Endothelial cell of umbilical vein (primary cell): Measurements from ENCODE around the gene MARCHF6. TPM values are rescaled to one million over a fixed set of nuclear protein-coding genes. Genes with fewer than 3 reads are reported as not detected.

Experiments used
- BruUV-seq: library from RNA; stranded (reverse); fragments of 400-500 nt; replicated peaks from 2 replicates; lab custom pipeline; 2021; lab: Mats Ljungman, UMichigan
- CTCF ChIA-PET: fragments of 300-600, 350-600 bp; sonication (Branson Sonifier 250); formaldehyde crosslinking; loops from one replicate; lab custom pipeline; 2021; ENCODE audit warnings: antibody characterized with exemption, inconsistent platforms; lab: Charles Lee
- POLR2A ChIA-PET: fragments of 300-600, 350-600 bp; sonication (Branson Sonifier 250); formaldehyde crosslinking; loops from one replicate; lab custom pipeline; 2021; ENCODE audit warnings: antibody characterized with exemption, inconsistent platforms; lab: Charles Lee
- DNase-seq: peaks from one replicate; pipeline ENCODE4 v3.0.0-alpha.2; 2011; ENCODE audit warnings: low read depth, low spot score
- FAIRE-seq: peaks from 2 replicates; lab custom pipeline; 2011; peaks lifted over from hg19 to GRCh38; lab: Jason Lieb, UNC
- H2AFZ ChIP-seq: 2 replicates; pipeline ENCODE4 v1.6.0; 2012; ENCODE audit warnings: low read depth, low read length, control low read depth, inconsistent platforms
- H3K27ac ChIP-seq: 2 replicates; pipeline ENCODE4 v1.5.1; 2011; ENCODE audit warnings: low read depth, mild to moderate bottlenecking, control low read depth, low read length, moderate library complexity; ENCODE audit not compliant: insufficient read depth
- H3K27me3 ChIP-seq, 2 experiments: 2 replicates each; pipeline versions ENCODE4 v1.6.0 to v1.6.1; 2011; ENCODE audit warnings: low read length in 2 of 2, mixed read lengths in 1 of 2; ENCODE audit not compliant: control insufficient read depth in 2 of 2, insufficient read depth in 2 of 2
- H3K36me3 ChIP-seq, 2 experiments: 2 replicates in 1 of 2; 3 replicates in 1 of 2; pipeline ENCODE4 v1.5.1; 2011; ENCODE audit warnings: low read length in 2 of 2, mild to moderate bottlenecking in 1 of 2, moderate library complexity in 1 of 2; ENCODE audit not compliant: control insufficient read depth in 2 of 2, insufficient read depth in 2 of 2; ENCODE audit errors: extremely low read depth in 1 of 2
- H3K4me1 ChIP-seq: 3 replicates; pipeline ENCODE4 v1.5.1; 2011; ENCODE audit warnings: mild to moderate bottlenecking, low read length; ENCODE audit not compliant: control insufficient read depth, insufficient read depth; ENCODE audit errors: extremely low read depth
- H3K4me2 ChIP-seq: 2 replicates; pipeline ENCODE4 v1.6.1; 2011; ENCODE audit warnings: low read length, control low read depth, mixed read lengths; ENCODE audit not compliant: insufficient read depth
- H3K4me3 ChIP-seq, 3 experiments: fragments of 200-600 bp in 1 of 3; sonication (generic), shearing (Covaris generic) in 1 of 3; replicated peaks in 1 of 3; 2 replicates each; pipeline ENCODE4 v1.5.1; 2011 to 2016; ENCODE audit warnings: control low read depth in 3 of 3, low read length in 3 of 3, mild to moderate bottlenecking in 2 of 3, inconsistent platforms in 1 of 3, low read depth in 1 of 3, moderate library complexity in 1 of 3; ENCODE audit not compliant: insufficient read depth in 1 of 3
- H3K79me2 ChIP-seq: 2 replicates; pipeline ENCODE4 v1.6.0; 2012; ENCODE audit warnings: low read length, inconsistent platforms; ENCODE audit not compliant: control insufficient read depth, insufficient read depth
- H3K9ac ChIP-seq: replicated peaks from 2 replicates; pipeline ENCODE3; 2011; ENCODE audit warnings: low read length, control low read depth; ENCODE audit not compliant: insufficient read depth; ENCODE audit errors: extremely low read depth
- H3K9me1 ChIP-seq: replicated peaks from 3 replicates; pipeline ENCODE4 v1.6.0; 2011; ENCODE audit warnings: mild to moderate bottlenecking, low read length; ENCODE audit not compliant: control insufficient read depth, insufficient read depth; ENCODE audit errors: extremely low read depth
- H3K9me3 ChIP-seq: replicated peaks from 2 replicates; pipeline ENCODE4 v1.5.1; 2012; ENCODE audit warnings: low read length, inconsistent platforms; ENCODE audit not compliant: control insufficient read depth, insufficient read depth
- H4K20me1 ChIP-seq: replicated peaks from 2 replicates; pipeline ENCODE3; 2011; ENCODE audit warnings: mild to moderate bottlenecking, low read length; ENCODE audit not compliant: control insufficient read depth, insufficient read depth; ENCODE audit errors: extremely low read depth
- CTCF ChIP-seq, 2 donors: IDR thresholded peaks; 1 replicate in 1 of 2; 2 replicates in 1 of 2; pipeline ENCODE4 v1.5.1; 2011; ENCODE audit warnings: low read length in 2 of 2, mild to moderate bottlenecking in 2 of 2, moderate library complexity in 2 of 2, control low read depth in 1 of 2, inconsistent platforms in 1 of 2, low read depth in 1 of 2; ENCODE audit not compliant: insufficient read depth in 1 of 2; ENCODE audit errors: extremely low read depth in 1 of 2
- EZH2 ChIP-seq: IDR thresholded peaks from 2 replicates; pipeline ENCODE4 v1.6.1; 2012; ENCODE audit warnings: borderline replicate concordance, low read depth, mild to moderate bottlenecking, moderate library complexity, low read length, inconsistent platforms; ENCODE audit not compliant: severe bottlenecking
- FOS ChIP-seq: IDR thresholded peaks from 2 replicates; pipeline ENCODE4 v1.6.1; 2011; ENCODE audit warnings: mild to moderate bottlenecking, low read length, moderate library complexity, borderline replicate concordance; ENCODE audit not compliant: insufficient read depth
- GATA2 ChIP-seq: IDR thresholded peaks from 2 replicates; pipeline ENCODE4 v1.7.0; 2011; ENCODE audit warnings: low read depth, mild to moderate bottlenecking, moderate library complexity, mixed read lengths, low read length; ENCODE audit not compliant: insufficient read length, insufficient read depth
- JUN ChIP-seq: IDR thresholded peaks from 2 replicates; pipeline ENCODE4 v1.6.1; 2011; ENCODE audit warnings: borderline replicate concordance, low read depth; ENCODE audit not compliant: insufficient read length, insufficient read depth
- MAX ChIP-seq: IDR thresholded peaks from 2 replicates; pipeline ENCODE4 v1.6.1; 2011; ENCODE audit not compliant: insufficient read depth, insufficient read length
- MYC ChIP-seq: IDR thresholded peaks from one replicate; pipeline ENCODE4 v1.6.1; 2011; ENCODE audit warnings: mild to moderate bottlenecking, low read depth, low read length
- POLR2A ChIP-seq: IDR thresholded peaks from 2 replicates; pipeline ENCODE4 v1.6.1; 2012; ENCODE audit warnings: low read depth, mild to moderate bottlenecking, control low read depth, low read length
- POLR2AphosphoS5 ChIP-seq: IDR thresholded peaks from 2 replicates; pipeline ENCODE4 v1.6.1; 2012; ENCODE audit warnings: low read depth, mild to moderate bottlenecking, control low read depth, low read length, moderate library complexity; ENCODE audit not compliant: insufficient read depth
- dilution Hi-C: fragments of 300-500 bp; cut with MboI; formaldehyde crosslinking; loops from one replicate; pipeline ENCODE4 v1.15.0; 2019; ENCODE audit warnings: low sequenced_read_pairs; ENCODE audit not compliant: extremely low pct_ligation_motif_present
- intact Hi-C: fragments of 100-400 bp; cut with micrococcal nuclease; formaldehyde crosslinking; loops from one replicate; pipeline ENCODE4 v1.10.0; 2022
- polyA plus RNA-seq, 4 experiments: library from polyadenylated mRNA; depleted of rRNA in 3 of 4; stranded (reverse) in 3 of 4; unstranded in 1 of 4; fragments of >200 nt; gene quantifications; 2 replicates each; pipeline versions ENCODE4 v1.2.1 to v1.2.3, GENCODE V29; 2011 to 2012; ENCODE audit warnings: missing spikeins in 1 of 4
- total RNA-seq: library from RNA; stranded (reverse); gene quantifications from 2 replicates; pipeline ENCODE4 v1.2.3, GENCODE V29; 2021

MARCHF6 gene
- total and polyA plus RNA-seq, 2 donors (not counting 3 experiments of a cell fraction or from before 2014, with no cell fraction given): 108 to 112 TPM

DNA sequence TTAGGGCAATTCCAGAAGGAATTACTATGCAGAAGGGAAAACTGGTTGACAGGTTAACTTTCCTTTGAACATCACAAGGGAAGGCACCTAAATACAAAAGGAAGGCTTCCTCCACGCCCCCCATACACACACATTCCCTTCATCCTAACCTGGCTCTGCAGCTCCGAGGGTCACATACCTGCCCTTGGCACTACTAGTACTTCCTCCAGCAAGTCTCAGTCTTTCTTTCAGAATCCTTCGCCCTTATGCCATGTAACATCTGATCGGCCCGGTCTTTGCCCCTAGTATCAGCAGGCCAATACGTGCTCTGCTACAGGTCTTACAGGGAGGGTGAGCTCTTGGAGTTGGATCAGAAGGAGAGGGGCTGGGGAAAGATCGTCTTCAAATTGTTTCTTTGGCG is 1.6 kb upstream of the MARCHF6 start:
- H2AFZ ChIP-seq: no peak overlapping the region
- no peaks in the 10 kb centered on the region for H3K9me3 ChIP-seq
- peaks cover 34% of the 10 kb centered on the region for H3K79me2 ChIP-seq
- ChIA-PET CTCF (no interaction called here), POLR2A (no interaction called here)
- no peak overlapping the region for H3K4me3 ChIP-seq
- no peak overlapping the region for H3K4me2 ChIP-seq
- DNase-seq (no peak), FAIRE-seq (peak; percentile 31)
- H3K36me3 ChIP-seq: no peaks in the 10 kb centered on the region
- H3K27ac ChIP-seq: no peak overlapping the region
- no peaks in the 10 kb centered on the region for H3K9me1 ChIP-seq
- dilution Hi-C loops: no loop called here
- H4K20me1 ChIP-seq: peaks cover 12% of the 10 kb centered on the region
- H3K4me1 ChIP-seq: peaks cover 17% of the 10 kb centered on the region
- no peak overlapping the region for H3K9ac ChIP-seq
- TF ChIP-seq MAX: no peak
- TF ChIP-seq EZH2: no peak
- TF ChIP-seq JUN: no peak
- TF ChIP-seq MYC: no peak
- no peak for TF ChIP-seq POLR2A
- TF ChIP-seq FOS: no peak
- no peak for TF ChIP-seq CTCF (IDR thresholded peaks at IDR 0.05; ENCODE audit: extremely low read depth in 1 of 2, insufficient read depth in 1 of 2, low read depth in 1 of 2, low read length in 2 of 2)
- no peak for TF ChIP-seq POLR2AphosphoS5
- no peak for TF ChIP-seq GATA2
- no peaks in the 10 kb centered on the region for H3K27me3 ChIP-seq
- no TSS peak for BruUV-seq
- intact Hi-C loops: loop anchor here (2.0 kb wide), 3 partner anchors 45 to 275 kb away; partner anchors contain the start of gene CMBL
